PC-9 (cell line): ENCODE data around the gene PPP2R5E.

Experiments used
- EZH2 ChIP-seq: fragments of 200-600 bp; sonication (generic); IDR thresholded peaks from 2 replicates; pipeline ENCODE4 v1.8.0; 2017; ENCODE audit warnings: antibody characterized with exemption, low read depth
- TF ChIP-seq, protein P1 (sequence below): fragments of 200-600 bp; sonication (generic); conservative IDR thresholded peaks from 2 replicates; pipeline ENCODE4 v1.6.1; 2017; ENCODE audit warnings: mixed run types, antibody characterized with exemption, mild to moderate bottlenecking, moderate library complexity

GRCh38 chr14:63362389-63362819 lies 180.8 kb downstream of the PPP2R5E start:
- TF ChIP-seq, protein P1, sequence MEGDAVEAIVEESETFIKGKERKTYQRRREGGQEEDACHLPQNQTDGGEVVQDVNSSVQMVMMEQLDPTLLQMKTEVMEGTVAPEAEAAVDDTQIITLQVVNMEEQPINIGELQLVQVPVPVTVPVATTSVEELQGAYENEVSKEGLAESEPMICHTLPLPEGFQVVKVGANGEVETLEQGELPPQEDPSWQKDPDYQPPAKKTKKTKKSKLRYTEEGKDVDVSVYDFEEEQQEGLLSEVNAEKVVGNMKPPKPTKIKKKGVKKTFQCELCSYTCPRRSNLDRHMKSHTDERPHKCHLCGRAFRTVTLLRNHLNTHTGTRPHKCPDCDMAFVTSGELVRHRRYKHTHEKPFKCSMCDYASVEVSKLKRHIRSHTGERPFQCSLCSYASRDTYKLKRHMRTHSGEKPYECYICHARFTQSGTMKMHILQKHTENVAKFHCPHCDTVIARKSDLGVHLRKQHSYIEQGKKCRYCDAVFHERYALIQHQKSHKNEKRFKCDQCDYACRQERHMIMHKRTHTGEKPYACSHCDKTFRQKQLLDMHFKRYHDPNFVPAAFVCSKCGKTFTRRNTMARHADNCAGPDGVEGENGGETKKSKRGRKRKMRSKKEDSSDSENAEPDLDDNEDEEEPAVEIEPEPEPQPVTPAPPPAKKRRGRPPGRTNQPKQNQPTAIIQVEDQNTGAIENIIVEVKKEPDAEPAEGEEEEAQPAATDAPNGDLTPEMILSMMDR: no peak
- no peak for TF ChIP-seq EZH2
